ENCODE results near the gene GNAZ.

GRCh38 chr22:23157560-23158515, 87.5 kb downstream of the GNAZ start:
- TF ChIP-seq CTCF (IDR thresholded peaks at IDR 0.05) (no peak), POLR2A (IDR thresholded peaks at IDR 0.05) (no peak), POLR2AphosphoS5 (IDR thresholded peaks at IDR 0.05) (no peak), EP300 (IDR thresholded peaks at IDR 0.05; ENCODE audit: low read depth) (no peak)

Data from transverse colon (tissue), 4 donors.